ENCODE results near the gene CWC27. TPM values are rescaled to one million over a fixed set of nuclear protein-coding genes. Genes with fewer than 3 reads are reported as not detected.
A peak's percentile ranks its signal among the peaks of the same experiment; 100 is the strongest.

CWC27 gene
- total RNA-seq, 2 donors from 2014 or later = 20.2 to 22.3 TPM

- ATAC-seq = no peak
- intact Hi-C loops (cut with DNase I) = no loop called here
- DNase-seq = no peak
Observed at GRCh38 chr5:64834037-64834436, 65.3 kb downstream of the CWC27 start.

DNA sequence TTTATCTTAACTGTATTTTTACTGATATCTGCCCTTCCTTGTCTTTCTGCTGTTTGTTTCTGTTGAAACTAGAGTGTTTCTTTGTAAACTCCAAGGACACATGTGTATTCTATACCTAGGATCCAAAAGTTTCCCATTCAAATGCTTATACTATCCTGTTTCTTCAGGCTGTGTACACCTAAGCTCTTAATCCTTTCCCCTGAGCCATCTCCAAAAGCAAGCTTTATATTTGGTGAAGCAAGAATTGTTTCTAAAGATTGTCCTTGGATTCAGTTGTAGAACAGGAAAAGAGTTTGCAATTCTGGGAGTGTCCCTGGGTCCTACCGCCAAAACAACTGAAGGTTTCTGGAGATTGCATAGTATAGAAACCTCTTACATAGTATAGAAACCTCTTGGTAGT is 65.9 kb downstream of the CWC27 start:
- ATAC-seq = no peak
- intact Hi-C loops (cut with DNase I) = no loop called here

GRCh38 chr5:64835266-64835665 is 66.5 kb downstream of the CWC27 start:
- DNase-seq (no peak), ATAC-seq (no peak)
- intact Hi-C loops (cut with DNase I) = no loop called here

More for the DNA sequence above, 65.9 kb downstream of the CWC27 start:
- no peak for DNase-seq

DNA sequence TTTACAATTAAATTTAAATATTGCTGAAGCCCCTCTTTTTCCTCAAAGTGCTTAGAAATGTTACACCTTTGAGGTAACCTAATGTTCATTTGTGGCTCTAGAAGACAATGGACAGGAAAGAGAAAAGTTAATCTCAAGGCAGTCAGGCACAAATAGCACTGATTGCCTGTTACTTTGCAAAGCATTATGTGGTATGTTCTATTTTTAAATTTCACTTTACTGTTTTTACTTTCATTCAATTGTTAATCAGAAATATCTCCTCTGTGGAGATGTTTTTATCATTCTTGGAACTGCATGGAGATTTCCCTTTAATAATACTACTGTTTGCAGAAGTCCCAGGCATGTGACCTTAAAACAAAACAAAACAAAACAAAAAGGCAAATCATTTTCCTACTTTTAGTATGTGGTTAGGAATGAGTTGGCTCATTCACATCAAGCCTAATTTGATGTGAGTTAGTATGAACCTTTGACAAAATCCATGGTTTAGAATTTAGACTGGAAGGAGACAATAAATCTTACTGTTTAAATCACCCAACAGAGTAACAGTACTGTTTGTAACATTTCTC is 67.5 kb downstream of the CWC27 start:
- ATAC-seq = no peak
- DNase-seq = no peak
- intact Hi-C loops (cut with DNase I) = no loop called here

- intact Hi-C loops (cut with DNase I) = no loop called here
- no peak for DNase-seq
- no peak for ATAC-seq
Observed at GRCh38 chr5:64836786-64837185, 68.1 kb downstream of the CWC27 start.

GRCh38 chr5:64838376-64838775 is 69.6 kb downstream of the CWC27 start:
- ATAC-seq = no peak
- no peak for DNase-seq
- intact Hi-C loops (cut with DNase I) = no loop called here

DNA sequence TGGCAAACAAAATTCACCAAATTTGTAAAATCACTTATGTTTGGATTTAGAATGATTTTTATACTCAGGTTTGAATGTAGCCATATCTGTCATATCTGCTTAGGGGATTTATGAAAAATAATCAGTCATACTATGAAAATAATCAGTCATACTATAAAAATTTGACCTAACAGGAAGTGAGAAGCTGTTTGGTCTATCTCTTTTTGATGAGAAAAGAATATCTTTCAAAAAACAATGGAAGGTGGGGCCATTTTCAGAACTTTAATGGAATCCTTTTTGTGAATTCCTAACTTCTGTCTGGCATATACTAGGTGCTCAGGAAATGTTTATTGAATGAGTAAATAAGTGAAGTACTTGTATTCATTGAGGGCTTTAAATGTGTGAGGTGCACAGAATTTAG is 70.1 kb downstream of the CWC27 start:
- ATAC-seq (no peak), DNase-seq (no peak)
- intact Hi-C loops (cut with DNase I) = no loop called here

DNA sequence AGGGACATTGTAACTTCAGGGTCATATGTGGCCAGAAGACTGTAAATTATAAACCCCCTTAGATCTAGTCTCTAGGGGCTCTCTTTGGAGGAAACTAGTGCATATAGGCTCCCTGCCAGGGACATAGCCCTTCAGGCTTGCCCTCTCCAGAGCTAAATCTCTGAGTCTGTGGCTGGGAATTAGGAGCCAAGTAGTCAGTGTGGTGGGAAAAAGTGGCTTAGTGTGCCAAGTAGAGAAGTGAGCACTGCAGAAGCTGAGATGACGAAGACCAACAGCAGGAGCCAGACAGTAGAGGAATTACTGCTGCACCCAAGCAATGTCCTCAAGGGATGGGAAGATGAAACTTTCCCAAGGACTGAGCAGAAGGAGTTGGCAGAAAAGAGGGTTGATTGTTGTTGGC is 71.2 kb downstream of the CWC27 start:
- intact Hi-C loops (cut with DNase I) = no loop called here
- ATAC-seq = no peak
- DNase-seq = no peak

DNA sequence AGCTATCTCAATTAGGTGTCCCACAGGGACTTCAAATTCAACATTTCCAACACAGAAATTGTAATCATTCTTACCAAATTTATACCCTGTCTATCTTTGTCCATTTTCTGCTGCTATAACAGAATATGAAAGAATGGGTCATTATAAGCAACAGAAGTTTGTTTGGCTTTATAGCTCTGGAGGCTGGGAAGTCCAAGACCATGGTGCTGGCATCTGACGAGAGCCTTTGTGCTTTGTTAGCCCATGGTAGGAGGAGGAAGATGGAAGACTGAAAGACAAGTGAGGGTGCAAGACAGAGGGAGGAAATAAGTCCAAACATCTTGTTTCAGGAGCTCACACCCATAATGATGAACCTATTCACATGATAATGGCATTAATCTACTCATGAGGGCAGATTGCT is 72.2 kb downstream of the CWC27 start:
- DNase-seq = no peak
- ATAC-seq = no peak
- intact Hi-C loops (cut with DNase I) = no loop called here

GRCh38 chr5:64853777-64854176 is 85.0 kb downstream of the CWC27 start:
- ATAC-seq (no peak), DNase-seq (no peak)
- intact Hi-C loops (cut with DNase I) = no loop called here

DNA sequence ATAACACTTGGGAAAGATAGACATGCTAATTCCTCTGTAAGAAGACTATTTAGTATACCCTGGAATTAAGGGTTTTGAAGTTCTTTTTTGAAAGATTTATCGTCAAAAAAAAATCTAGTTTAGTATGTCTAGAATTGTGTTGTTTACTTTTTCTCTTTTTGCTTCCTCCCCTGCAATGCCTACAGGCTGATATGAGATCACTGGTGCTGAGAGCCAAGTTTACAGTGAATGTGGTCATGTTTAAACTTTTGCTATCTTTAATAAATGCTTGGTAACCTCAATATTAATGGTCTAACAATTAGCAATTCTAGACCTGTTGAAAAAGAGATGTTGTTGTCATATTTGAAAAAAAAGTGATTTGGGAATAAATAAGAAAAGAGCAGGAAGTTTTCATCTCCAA is 86.1 kb downstream of the CWC27 start:
- ATAC-seq = no peak
- no peak for DNase-seq
- intact Hi-C loops (cut with DNase I) = no loop called here

GRCh38 chr5:64859881-64860280 is 91.2 kb downstream of the CWC27 start:
- ATAC-seq (no peak), DNase-seq (no peak)
- intact Hi-C loops (cut with DNase I) = no loop called here

GRCh38 chr5:64861281-64861680 is 92.6 kb downstream of the CWC27 start:
- DNase-seq (no peak), ATAC-seq (no peak)
- intact Hi-C loops (cut with DNase I) = no loop called here

GRCh38 chr5:64864171-64864570 is 95.4 kb downstream of the CWC27 start:
- intact Hi-C loops (cut with DNase I) = no loop called here
- no peak for DNase-seq
- no peak for ATAC-seq

- ATAC-seq (no peak), DNase-seq (no peak)
- intact Hi-C loops (cut with DNase I) = no loop called here
Observed at GRCh38 chr5:64865662-64866061, 96.9 kb downstream of the CWC27 start.

GRCh38 chr5:64869419-64869818 is 100.7 kb downstream of the CWC27 start:
- DNase-seq = no peak
- intact Hi-C loops (cut with DNase I) = no loop called here
- ATAC-seq = peak in 1 of 2 donors; percentile 60

GRCh38 chr5:64872044-64872443 is 103.3 kb downstream of the CWC27 start:
- no peak for DNase-seq
- no peak for ATAC-seq
- intact Hi-C loops (cut with DNase I) = no loop called here

- intact Hi-C loops (cut with DNase I) = no loop called here
- DNase-seq (no peak), ATAC-seq (no peak)
Observed at GRCh38 chr5:64873441-64873840, 104.7 kb downstream of the CWC27 start.

GRCh38 chr5:64874753-64875152 is 106.0 kb downstream of the CWC27 start:
- intact Hi-C loops (cut with DNase I) = no loop called here
- no peak for DNase-seq
- ATAC-seq = peak; percentile 34 to 44

DNA sequence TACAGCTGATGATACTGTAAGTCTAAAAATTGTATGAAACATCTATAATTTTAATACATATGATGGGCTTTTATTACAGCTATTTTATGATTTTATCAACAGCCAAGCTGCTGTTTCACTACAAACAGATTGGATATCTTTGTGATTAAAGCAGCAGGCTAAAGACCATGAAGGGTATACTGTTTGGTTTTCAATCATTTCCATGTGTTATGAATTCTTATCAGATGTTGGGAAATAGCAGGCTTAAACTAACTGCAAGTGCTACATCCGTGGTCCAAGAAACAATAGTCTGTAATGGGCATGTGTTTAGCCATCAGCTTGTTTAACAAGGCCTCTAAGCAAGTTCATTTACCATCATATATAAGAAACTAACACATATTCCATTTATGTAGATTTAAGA is 107.5 kb downstream of the CWC27 start:
- intact Hi-C loops (cut with DNase I) = no loop called here
- DNase-seq (no peak), ATAC-seq (no peak)

- no peak for ATAC-seq
- intact Hi-C loops (cut with DNase I) = no loop called here
- DNase-seq = no peak
Observed at GRCh38 chr5:64880821-64881220, 112.1 kb downstream of the CWC27 start.

DNA sequence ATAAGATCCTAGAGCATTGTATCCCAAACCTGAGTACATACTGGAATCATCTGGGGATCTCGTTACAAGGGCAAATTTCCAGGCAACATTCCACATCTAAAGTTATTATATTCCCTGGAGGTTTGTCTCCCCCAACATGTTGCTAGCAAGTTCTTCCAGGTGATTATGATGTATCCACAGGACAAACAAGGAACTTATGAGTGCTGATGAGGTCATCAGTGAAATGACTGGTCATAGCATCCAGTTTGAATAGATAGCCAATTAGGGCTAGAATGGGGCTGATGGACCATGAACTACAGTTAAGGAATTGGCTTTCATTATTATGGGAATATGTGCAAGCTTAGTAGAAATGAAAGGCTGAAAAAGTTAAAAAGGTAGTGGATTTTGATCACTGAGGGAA is 115.2 kb downstream of the CWC27 start:
- DNase-seq (no peak), ATAC-seq (no peak)
- intact Hi-C loops (cut with DNase I) = no loop called here

Data from left cardiac atrium (tissue), 4 donors.